IMR-90 (cell line): ENCODE results near the gene CPNE4. TPM values are rescaled to one million over a fixed set of nuclear protein-coding genes. Genes with fewer than 3 reads are reported as not detected.

ENCODE experiments used
- ATAC-seq: fragments of 200-7000 bp; cut with Tn5 transposase; 2 replicates; pipeline ENCODE4 v1.9.1; 2020; ENCODE audit warnings: low read depth, mild to moderate bottlenecking, moderate library complexity
- BruUV-seq: library from RNA; stranded (reverse); fragments of 400-500 nt; replicated peaks from 2 replicates; lab custom pipeline; 2021; lab: Mats Ljungman, UMichigan
- CTCF ChIA-PET: fragments of 300-600 bp; formaldehyde crosslinking; extraction: SDS; loops from one replicate; lab custom pipeline; 2021; ENCODE audit warnings: antibody characterized with exemption; lab: Yijun Ruan, JAX
- POLR2A ChIA-PET: fragments of 300-600 bp; sonication (Branson Sonifier 250); formaldehyde crosslinking; loops from one replicate; lab custom pipeline; 2022; ENCODE audit warnings: antibody characterized with exemption; ENCODE audit not compliant: unreplicated experiment; lab: Charles Lee
- DNase-seq: peaks from one replicate; pipeline ENCODE4 v3.0.0; 2013
- H2AFZ ChIP-seq: replicated peaks from 2 replicates; pipeline ENCODE3; 2013; ENCODE audit warnings: low read length, mild to moderate bottlenecking; ENCODE audit not compliant: poor library complexity
- H2AK5ac ChIP-seq: 2 replicates; pipeline ENCODE4 v1.6.1; 2013; ENCODE audit warnings: low read depth, low read length, inconsistent platforms
- H2AK9ac ChIP-seq: replicated peaks from 2 replicates; pipeline ENCODE3; 2013; ENCODE audit warnings: mild to moderate bottlenecking, low read depth, low read length, moderate library complexity; ENCODE audit not compliant: poor library complexity
- H2BK120ac ChIP-seq: 2 replicates; pipeline ENCODE4 v1.6.1; 2013; ENCODE audit warnings: low read depth, low read length, inconsistent platforms
- H2BK15ac ChIP-seq: 3 replicates; pipeline ENCODE4 v1.6.1; 2013; ENCODE audit warnings: low read depth, low read length, inconsistent platforms
- H2BK20ac ChIP-seq: 2 replicates; pipeline ENCODE4 v1.6.1; 2013; ENCODE audit warnings: low read depth, mild to moderate bottlenecking, inconsistent platforms, low read length, moderate library complexity
- H2BK5ac ChIP-seq: 2 replicates; pipeline ENCODE4 v1.6.1; 2013; ENCODE audit warnings: mild to moderate bottlenecking, low read depth, low read length, inconsistent platforms; ENCODE audit not compliant: poor library complexity, severe bottlenecking
- H3K14ac ChIP-seq: replicated peaks from 2 replicates; pipeline ENCODE4 v1.6.1; 2013; ENCODE audit warnings: low read depth, low read length, inconsistent platforms
- H3K18ac ChIP-seq: 2 replicates; pipeline ENCODE4 v1.6.1; 2013; ENCODE audit warnings: low read depth, low read length, control low read depth
- H3K23ac ChIP-seq: 2 replicates; pipeline ENCODE4 v1.6.1; 2013; ENCODE audit warnings: low read depth, low read length, inconsistent platforms
- H3K27ac ChIP-seq: 2 replicates; pipeline ENCODE4 v1.5.1; 2013; ENCODE audit warnings: mild to moderate bottlenecking, control low read depth, low read length; ENCODE audit not compliant: insufficient read depth
- H3K27me3 ChIP-seq: 2 replicates; pipeline ENCODE4 v1.6.1; 2013; ENCODE audit warnings: low read length; ENCODE audit not compliant: control insufficient read depth, insufficient read depth
- H3K36me3 ChIP-seq: 2 replicates; pipeline ENCODE4 v1.6.1; 2013; ENCODE audit warnings: low read length, mixed read lengths; ENCODE audit not compliant: control insufficient read depth, insufficient read depth
- H3K4ac ChIP-seq: 2 replicates; pipeline ENCODE4 v1.6.1; 2013; ENCODE audit warnings: low read depth, low read length, inconsistent platforms
- H3K4me1 ChIP-seq: 2 replicates; pipeline ENCODE4 v1.6.1; 2013; ENCODE audit warnings: low read length, mixed read lengths; ENCODE audit not compliant: control insufficient read depth, insufficient read depth
- H3K4me2 ChIP-seq: 2 replicates; pipeline ENCODE4 v1.6.1; 2013; ENCODE audit warnings: low read depth, mild to moderate bottlenecking, control low read depth, low read length, moderate library complexity
- H3K4me3 ChIP-seq: 2 replicates; pipeline ENCODE4 v1.5.1; 2013; ENCODE audit warnings: low read depth, mild to moderate bottlenecking, control low read depth, low read length, moderate library complexity; ENCODE audit not compliant: insufficient read depth
- H3K56ac ChIP-seq: 2 replicates; pipeline ENCODE4 v1.6.1; 2013; ENCODE audit warnings: low read length, inconsistent platforms; ENCODE audit not compliant: insufficient read depth; ENCODE audit errors: extremely low read depth
- H3K79me1 ChIP-seq, 2 experiments: 2 replicates each; pipeline ENCODE4 v1.6.1; 2013; ENCODE audit warnings: low read length in 2 of 2, inconsistent platforms in 1 of 2, low read depth in 1 of 2
- H3K9ac ChIP-seq: 2 replicates; pipeline ENCODE4 v1.6.1; 2013; ENCODE audit warnings: low read depth, low read length, control low read depth
- H3K9me1 ChIP-seq: 2 replicates; pipeline ENCODE4 v1.6.1; 2013; ENCODE audit warnings: low read length, inconsistent platforms; ENCODE audit not compliant: insufficient read depth
- H3K9me3 ChIP-seq: 2 replicates; pipeline ENCODE4 v1.6.1; 2013; ENCODE audit warnings: low read length; ENCODE audit not compliant: control insufficient read depth, insufficient read depth
- H4K20me1 ChIP-seq: 2 replicates; pipeline ENCODE4 v1.6.1; 2013; ENCODE audit warnings: low read length, inconsistent platforms; ENCODE audit not compliant: insufficient read depth
- H4K5ac ChIP-seq: 2 replicates; pipeline ENCODE4 v1.6.1; 2013; ENCODE audit warnings: mild to moderate bottlenecking, low read depth, low read length, control low read depth
- H4K8ac ChIP-seq, 2 experiments: 2 replicates each; pipeline ENCODE4 v1.6.1; 2013; ENCODE audit warnings: low read depth in 2 of 2, low read length in 2 of 2, control low read depth in 1 of 2, inconsistent platforms in 1 of 2
- H4K91ac ChIP-seq: 2 replicates; pipeline ENCODE4 v1.6.1; 2013; ENCODE audit warnings: low read depth, low read length, inconsistent platforms; ENCODE audit not compliant: insufficient read depth
- BHLHE40 ChIP-seq: fragments of 150-350 bp; IDR thresholded peaks from 2 replicates; pipeline ENCODE4 v1.6.1; 2016; ENCODE audit warnings: mild to moderate bottlenecking, low read depth, low read length
- CEBPB ChIP-seq: IDR thresholded peaks from 2 replicates; pipeline ENCODE4 v1.6.1; 2012; ENCODE audit warnings: low read depth, low read length, improper control_type of control experiment
- CHD1 ChIP-seq: IDR thresholded peaks from 2 replicates; pipeline ENCODE4 v1.6.1; 2012; ENCODE audit warnings: low read depth, low read length, improper control_type of control experiment
- ELK1 ChIP-seq: fragments of 150-350 bp; IDR thresholded peaks from 2 replicates; pipeline ENCODE4 v1.6.1; 2016; ENCODE audit warnings: low read depth, mild to moderate bottlenecking, low read length, moderate library complexity, borderline replicate concordance
- FOS ChIP-seq: fragments of 150-350 bp; IDR thresholded peaks from 2 replicates; pipeline ENCODE4 v1.6.1; 2016; ENCODE audit warnings: low read depth, low read length
- MAFK ChIP-seq: IDR thresholded peaks from 2 replicates; pipeline ENCODE4 v1.6.1; 2012; ENCODE audit warnings: low read depth, low read length, improper control_type of control experiment
- MAZ ChIP-seq: IDR thresholded peaks from 2 replicates; pipeline ENCODE4 v1.6.1; 2012; ENCODE audit warnings: low read depth, mild to moderate bottlenecking, low read length, improper control_type of control experiment, moderate library complexity, borderline replicate concordance
- MXI1 ChIP-seq: IDR thresholded peaks from 2 replicates; pipeline ENCODE4 v1.6.1; 2012; ENCODE audit warnings: low read depth, mild to moderate bottlenecking, low read length, moderate library complexity, borderline replicate concordance
- NFE2L2 ChIP-seq: fragments of 150-350 bp; IDR thresholded peaks from 2 replicates; pipeline ENCODE4 v1.6.1; 2016; ENCODE audit warnings: low read depth, mild to moderate bottlenecking, low read length
- POLR2A ChIP-seq: IDR thresholded peaks from 2 replicates; pipeline ENCODE4 v1.6.1; 2012; ENCODE audit warnings: mild to moderate bottlenecking, low read depth, low read length
- RAD21 ChIP-seq: IDR thresholded peaks from 2 replicates; pipeline ENCODE4 v1.6.1; 2012; ENCODE audit warnings: low read length, improper control_type of control experiment
- RCOR1 ChIP-seq: IDR thresholded peaks from 2 replicates; pipeline ENCODE4 v1.6.1; 2012; ENCODE audit warnings: mild to moderate bottlenecking, low read length, improper control_type of control experiment; ENCODE audit not compliant: insufficient replicate concordance
- RFX5 ChIP-seq: IDR thresholded peaks from 2 replicates; pipeline ENCODE4 v1.8.0; 2012; ENCODE audit warnings: low read depth, mild to moderate bottlenecking, low read length, moderate library complexity
- SMC3 ChIP-seq: fragments of 150-350 bp; IDR thresholded peaks from 2 replicates; pipeline ENCODE4 v1.6.1; 2016; ENCODE audit warnings: low read depth, mild to moderate bottlenecking, antibody characterized with exemption, low read length, moderate library complexity
- USF2 ChIP-seq: fragments of 150-350 bp; IDR thresholded peaks from 2 replicates; pipeline ENCODE4 v1.6.1; 2017; ENCODE audit warnings: mild to moderate bottlenecking, antibody characterized with exemption, low read length, low read depth
- WGBS, 2 experiments: methylation state at CpG; one replicate each; pipeline versions ENCODE4 v1.1.5 to v1.1.7; 2013; ENCODE audit warnings: missing lambda C conversion rate in 2 of 2; ENCODE audit not compliant: insufficient read length in 1 of 2; ENCODE audit errors: extremely low coverage in 2 of 2; 5-methylcytosine and 5-hydroxymethylcytosine counted together
- dilution Hi-C: fragments of 300-500 bp; cut with HindIII; formaldehyde crosslinking; loops from one replicate; pipeline ENCODE4 v1.14.3; 2018; ENCODE audit warnings: low sequenced_read_pairs; ENCODE audit not compliant: unreplicated experiment
- in situ Hi-C: fragments of 300-500 bp; cut with MboI; formaldehyde crosslinking; loops from 3 replicates; pipeline ENCODE4 v1.14.3; 2019; ENCODE audit warnings: low sequenced_read_pairs, inconsistent platforms, mixed read lengths
- intact Hi-C: fragments of 100-400 bp; cut with micrococcal nuclease; formaldehyde crosslinking; loops from 2 replicates; pipeline ENCODE4 v1.10.0; 2022
- polyA plus RNA-seq, 3 experiments: library from polyadenylated mRNA; depleted of rRNA; stranded (reverse); fragments of >200 nt; gene quantifications; 2 replicates each; pipeline ENCODE4 v1.2.3, GENCODE V29; 2012; ENCODE audit warnings: low replicate concordance in 1 of 3
- total RNA-seq: library from RNA; depleted of rRNA; stranded (reverse); fragments of >200 nt; gene quantifications from 2 replicates; pipeline ENCODE4 v1.2.3, GENCODE V29; 2012
- TF ChIP-seq, protein P1 (sequence below): conservative IDR thresholded peaks from 2 replicates; pipeline ENCODE4 v1.5.1; 2012; ENCODE audit warnings: mild to moderate bottlenecking, low read depth, low read length, improper control_type of control experiment

The CPNE4 gene
- total and polyA plus RNA-seq, 2 of the 4 experiments (the other 2 are of a cell fraction) = not detected

- Histone ChIP-seq H2AK5ac (no peak overlapping the region), H3K9ac (no peak overlapping the region), H3K9me3 (no peaks in the 10 kb centered on the region), H3K14ac (no peak overlapping the region), H3K4me2 (no peak overlapping the region), H3K4me3 (no peak overlapping the region), H3K4me1 (no peaks in the 10 kb centered on the region), H4K5ac (no peak overlapping the region), H3K18ac (no peak overlapping the region), H3K23ac (no peak overlapping the region), H3K27me3 (no peaks in the 10 kb centered on the region; the same call in 1 of the 2 replicates), H4K91ac (no peak overlapping the region), H3K36me3 (no peaks in the 10 kb centered on the region), H4K20me1 (no peaks in the 10 kb centered on the region), H3K4ac (no peak overlapping the region), H2BK20ac (no peak overlapping the region), H3K56ac (no peak overlapping the region), H3K79me1 (no peaks in the 10 kb centered on the region), H2AK9ac (no peak overlapping the region), H3K9me1 (no peaks in the 10 kb centered on the region), H2AFZ (no peak overlapping the region), H2BK120ac (no peak overlapping the region), H2BK5ac (no peak overlapping the region), H2BK15ac (no peak overlapping the region), H3K27ac (no peak overlapping the region), H4K8ac (no peak overlapping the region)
- CTCF ChIA-PET = no interaction called here
- dilution Hi-C loops = no loop called here
- no TSS peak for BruUV-seq
- TF ChIP-seq MXI1 = no peak
- no peak for TF ChIP-seq RCOR1
- no peak for TF ChIP-seq RAD21
- no peak for TF ChIP-seq MAFK
- TF ChIP-seq POLR2A = no peak
- no peak for TF ChIP-seq NFE2L2
- no peak for TF ChIP-seq CHD1
- TF ChIP-seq, protein P1, sequence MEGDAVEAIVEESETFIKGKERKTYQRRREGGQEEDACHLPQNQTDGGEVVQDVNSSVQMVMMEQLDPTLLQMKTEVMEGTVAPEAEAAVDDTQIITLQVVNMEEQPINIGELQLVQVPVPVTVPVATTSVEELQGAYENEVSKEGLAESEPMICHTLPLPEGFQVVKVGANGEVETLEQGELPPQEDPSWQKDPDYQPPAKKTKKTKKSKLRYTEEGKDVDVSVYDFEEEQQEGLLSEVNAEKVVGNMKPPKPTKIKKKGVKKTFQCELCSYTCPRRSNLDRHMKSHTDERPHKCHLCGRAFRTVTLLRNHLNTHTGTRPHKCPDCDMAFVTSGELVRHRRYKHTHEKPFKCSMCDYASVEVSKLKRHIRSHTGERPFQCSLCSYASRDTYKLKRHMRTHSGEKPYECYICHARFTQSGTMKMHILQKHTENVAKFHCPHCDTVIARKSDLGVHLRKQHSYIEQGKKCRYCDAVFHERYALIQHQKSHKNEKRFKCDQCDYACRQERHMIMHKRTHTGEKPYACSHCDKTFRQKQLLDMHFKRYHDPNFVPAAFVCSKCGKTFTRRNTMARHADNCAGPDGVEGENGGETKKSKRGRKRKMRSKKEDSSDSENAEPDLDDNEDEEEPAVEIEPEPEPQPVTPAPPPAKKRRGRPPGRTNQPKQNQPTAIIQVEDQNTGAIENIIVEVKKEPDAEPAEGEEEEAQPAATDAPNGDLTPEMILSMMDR = no peak
- TF ChIP-seq MAZ = no peak
- no peak for TF ChIP-seq RFX5
- TF ChIP-seq BHLHE40 = no peak
- no peak for TF ChIP-seq SMC3
- no peak for TF ChIP-seq CEBPB
- TF ChIP-seq FOS = no peak
- TF ChIP-seq ELK1 = no peak
- no peak for TF ChIP-seq USF2
- in situ Hi-C loops = no loop called here
- DNase-seq = no peak
- no CpG with 5 or more reads among the region's 4 CpGs for WGBS, 2 experiments
- POLR2A ChIA-PET = no interaction called here
- intact Hi-C loops = no loop called here
- ATAC-seq = no peak
Observed at GRCh38 chr3:131801566-131801965, 233.2 kb downstream of the CPNE4 start.
